ENCODE data around the gene RTN4IP1. TPM values are rescaled to one million over a fixed set of nuclear protein-coding genes. Genes with fewer than 3 reads are reported as not detected.

Gene RTN4IP1
- polyA plus RNA-seq, 1 donor from 2014 or later, result 8.5 TPM

GRCh38 chr6:106561686-106562405 is 67.5 kb downstream of the RTN4IP1 start:
- Histone ChIP-seq H3K27ac (ENCODE audit: low read length) (no peak overlapping the region), H3K27me3 (ENCODE audit: insufficient read depth, low read depth, low read length) (no peaks in the 10 kb centered on the region), H4K20me1 (ENCODE audit: insufficient read depth) (no peaks in the 10 kb centered on the region), H3K9me2 (ENCODE audit: insufficient read depth, low read length) (no peaks in the 10 kb centered on the region), H2AFZ (ENCODE audit: low read depth, low read length) (no peak overlapping the region), H3K79me2 (replicated peaks; ENCODE audit: insufficient read depth, low read length) (no peaks in the 10 kb centered on the region), H3K9ac (ENCODE audit: low read length) (no peak overlapping the region), H3K36me3 (ENCODE audit: insufficient read depth, low read length) (no peaks in the 10 kb centered on the region), H3K4me2 (ENCODE audit: low read length) (no peak overlapping the region), H3K4me3 (ENCODE audit: low read length) (no peak overlapping the region), H3K9me3 (ENCODE audit: low read length) (no peaks in the 10 kb centered on the region), H3F3A (ENCODE audit: insufficient read depth, low read length, poor library complexity, severe bottlenecking) (no peaks in the 10 kb centered on the region)
- TF ChIP-seq RAD21 (conservative IDR thresholded peaks at IDR 0.05) (no peak), MXI1 (conservative IDR thresholded peaks at IDR 0.05; ENCODE audit: poor library complexity, severe bottlenecking) (no peak), SMC3 (conservative IDR thresholded peaks at IDR 0.05; ENCODE audit: poor library complexity) (no peak), CTCF (IDR thresholded peaks at IDR 0.05; ENCODE audit: poor library complexity, severe bottlenecking) (no peak), REST (IDR thresholded peaks at IDR 0.05; ENCODE audit: borderline replicate concordance) (no peak), EZH2 (IDR thresholded peaks at IDR 0.05; ENCODE audit: borderline replicate concordance, insufficient read depth, low read length, poor library complexity, severe bottlenecking) (no peak), EP300 (conservative IDR thresholded peaks at IDR 0.05; ENCODE audit: poor library complexity, severe bottlenecking) (no peak), POLR2AphosphoS5 (IDR thresholded peaks at IDR 0.05) (no peak), TAF1 (IDR thresholded peaks at IDR 0.05; ENCODE audit: low read depth) (no peak)

- H2AFZ ChIP-seq (ENCODE audit: low read depth, low read length), result no peak overlapping the region
- no peak overlapping the region for H3K4me2 ChIP-seq (ENCODE audit: low read length)
- no peaks in the 10 kb centered on the region for H3F3A ChIP-seq (ENCODE audit: insufficient read depth, low read length, poor library complexity, severe bottlenecking)
- H3K4me3 ChIP-seq (ENCODE audit: low read length), result no peak overlapping the region
- H3K9me3 ChIP-seq (ENCODE audit: low read length), result no peaks in the 10 kb centered on the region
- no peaks in the 10 kb centered on the region for H4K20me1 ChIP-seq (ENCODE audit: insufficient read depth)
- H3K27ac ChIP-seq (ENCODE audit: low read length), result no peak overlapping the region
- TF ChIP-seq MXI1 (conservative IDR thresholded peaks at IDR 0.05; ENCODE audit: poor library complexity, severe bottlenecking) (no peak), REST (IDR thresholded peaks at IDR 0.05; ENCODE audit: borderline replicate concordance) (no peak), POLR2AphosphoS5 (IDR thresholded peaks at IDR 0.05) (no peak), EZH2 (IDR thresholded peaks at IDR 0.05; ENCODE audit: borderline replicate concordance, insufficient read depth, low read length, poor library complexity, severe bottlenecking) (no peak), TAF1 (IDR thresholded peaks at IDR 0.05; ENCODE audit: low read depth) (no peak), EP300 (conservative IDR thresholded peaks at IDR 0.05; ENCODE audit: poor library complexity, severe bottlenecking) (no peak), CTCF (IDR thresholded peaks at IDR 0.05; ENCODE audit: poor library complexity, severe bottlenecking) (no peak), SMC3 (conservative IDR thresholded peaks at IDR 0.05; ENCODE audit: poor library complexity) (no peak), RAD21 (conservative IDR thresholded peaks at IDR 0.05) (no peak)
- no peaks in the 10 kb centered on the region for H3K9me2 ChIP-seq (ENCODE audit: insufficient read depth, low read length)
- no peaks in the 10 kb centered on the region for H3K79me2 ChIP-seq (replicated peaks; ENCODE audit: insufficient read depth, low read length)
- H3K9ac ChIP-seq (ENCODE audit: low read length), result no peak overlapping the region
- no peaks in the 10 kb centered on the region for H3K36me3 ChIP-seq (ENCODE audit: insufficient read depth, low read length)
- H3K27me3 ChIP-seq (ENCODE audit: insufficient read depth, low read depth, low read length), result no peaks in the 10 kb centered on the region
These were observed 68.2 kb downstream of the RTN4IP1 start for GRCh38 chr6:106560996-106561685.
